SK-N-MC (cell line): Measurements from ENCODE around the gene MED25.

ENCODE experiments used
- EZH2 ChIP-seq: fragments of 200-600 bp; sonication (generic); IDR thresholded peaks from one replicate; pipeline ENCODE4 v1.6.1; 2017; ENCODE audit warnings: antibody characterized with exemption
- FOXP2 ChIP-seq: optimal IDR thresholded peaks from 2 replicates; pipeline ENCODE3; 2011; ENCODE audit warnings: mild to moderate bottlenecking, moderate library complexity; ENCODE audit not compliant: insufficient read depth; ENCODE audit errors: extremely low read length, control extremely low read depth
- POLR2AphosphoS5 ChIP-seq: IDR thresholded peaks from 2 replicates; pipeline ENCODE4 v1.6.1; 2012; ENCODE audit warnings: mild to moderate bottlenecking, low read depth, low read length, borderline replicate concordance

DNA sequence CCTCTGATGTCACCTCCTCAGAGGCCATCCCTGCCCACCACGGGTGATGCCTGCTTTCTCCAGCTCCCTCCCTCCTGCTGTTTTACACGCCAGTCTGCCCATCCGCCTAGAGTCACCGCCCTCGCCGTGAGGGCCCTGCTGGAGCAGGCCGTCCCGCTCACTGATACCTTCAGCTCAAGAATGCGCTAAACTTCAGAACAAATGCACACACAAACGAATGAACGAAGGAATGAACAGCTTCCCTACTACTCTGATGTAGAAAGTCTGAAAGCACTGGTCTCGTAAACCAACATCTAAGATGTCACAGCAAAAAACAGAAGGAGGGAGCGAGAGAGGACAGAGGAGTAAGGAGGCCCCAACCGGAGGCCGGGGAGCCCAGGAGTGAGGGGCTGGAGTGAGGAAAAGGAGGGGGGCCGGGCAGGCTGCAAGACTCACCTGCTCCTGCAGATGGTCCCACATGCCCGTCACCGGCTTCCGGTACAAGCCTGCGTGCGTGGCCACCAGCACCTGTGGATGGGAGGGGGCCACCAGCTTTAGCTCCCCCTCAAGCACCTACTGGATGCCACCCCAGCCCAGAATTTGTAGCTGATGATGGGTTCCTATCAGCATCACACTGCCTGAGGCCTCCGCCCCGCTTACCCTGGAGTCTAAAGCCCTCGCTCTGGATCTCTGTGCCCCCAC, 45.3 kb downstream of the MED25 start:
- TF ChIP-seq EZH2 (no peak), POLR2AphosphoS5 (no peak), FOXP2 (no peak)
